K562 (cell line): ENCODE data around the gene VPS16. TPM values are rescaled to one million over a fixed set of nuclear protein-coding genes. Genes with fewer than 3 reads are reported as not detected.

Source experiments
- AFF4 ChIP-seq: sonication (generic); formaldehyde crosslinking; IDR thresholded peaks from 2 replicates; pipeline ENCODE4 v1.8.0; 2023; ENCODE audit warnings: mild to moderate bottlenecking, missing genetic modification reagents
- ATF1 ChIP-seq, 2 experiments: fragments of 450-650 bp in 1 of 2; IDR thresholded peaks; 2 replicates each; pipeline ENCODE4 v1.6.1; 2016; ENCODE audit warnings: missing compliant biosample characterization in 1 of 2, missing genetic modification characterization in 1 of 2
- ATF3 ChIP-seq, 2 experiments: fragments of 450-650 bp in 1 of 2; sonication (generic) in 1 of 2; formaldehyde crosslinking in 1 of 2; IDR thresholded peaks in 1 of 2; conservative IDR thresholded peaks in 1 of 2; 2 replicates each; pipeline versions ENCODE4 v1.6.1 to v1.8.1; 2016 to 2023; ENCODE audit warnings: mild to moderate bottlenecking in 2 of 2, moderate library complexity in 2 of 2, inconsistent platforms in 1 of 2, missing genetic modification reagents in 1 of 2
- ATF7 ChIP-seq: fragments of 450-650 bp; IDR thresholded peaks from 2 replicates; pipeline ENCODE4 v1.7.1; 2014; ENCODE audit warnings: mild to moderate bottlenecking, moderate library complexity
- CREB1 ChIP-seq, 2 experiments: sonication (generic) in 1 of 2; formaldehyde crosslinking in 1 of 2; IDR thresholded peaks; 2 replicates each; pipeline versions ENCODE4 v1.6.1 to v1.8.0; 2012 to 2022; ENCODE audit warnings: inconsistent platforms in 1 of 2, mild to moderate bottlenecking in 1 of 2, missing genetic modification reagents in 1 of 2, moderate library complexity in 1 of 2
- CREM ChIP-seq: IDR thresholded peaks from 2 replicates; pipeline ENCODE4 v1.6.1; 2014; ENCODE audit warnings: antibody characterized with exemption, low read depth
- DDX20 ChIP-seq: fragments of 450-650 bp; IDR thresholded peaks from 2 replicates; pipeline ENCODE4 v1.6.1; 2016; ENCODE audit warnings: missing genetic modification characterization, low read depth, mild to moderate bottlenecking, missing compliant biosample characterization, moderate library complexity
- FOXJ3 ChIP-seq: sonication (generic); formaldehyde crosslinking; IDR thresholded peaks from 2 replicates; pipeline ENCODE4 v1.4.0; 2020; ENCODE audit warnings: mild to moderate bottlenecking, missing genetic modification reagents
- FOXM1 ChIP-seq, 2 experiments: fragments of 450-650 bp in 1 of 2; sonication (generic) in 1 of 2; formaldehyde crosslinking in 1 of 2; IDR thresholded peaks; 2 replicates each; pipeline versions ENCODE4 v1.6.1 to v1.9.0; 2017 to 2022; ENCODE audit warnings: low read depth in 2 of 2, mild to moderate bottlenecking in 2 of 2, missing genetic modification reagents in 1 of 2, moderate library complexity in 1 of 2
- GMEB1 ChIP-seq: fragments of 250-450 bp; sonication (Bioruptor Pico); IDR thresholded peaks from 2 replicates; pipeline ENCODE4 v1.4.0; 2020; ENCODE audit warnings: mild to moderate bottlenecking
- MLLT1 ChIP-seq, 2 experiments: fragments of 450-650 bp; IDR thresholded peaks; 2 replicates each; pipeline ENCODE4 v1.6.1; 2016
- PKNOX1 ChIP-seq: fragments of 450-650 bp; IDR thresholded peaks from 2 replicates; pipeline ENCODE4 v1.6.1; 2016
- XRCC3 ChIP-seq: fragments of 450-650 bp; IDR thresholded peaks from 2 replicates; pipeline ENCODE4 v1.6.1; 2017; ENCODE audit warnings: mild to moderate bottlenecking, moderate library complexity
- ZBED1 ChIP-seq: IDR thresholded peaks from 2 replicates; pipeline ENCODE4 v1.6.1; 2014
- ZBTB2 ChIP-seq: fragments of 450-650 bp; IDR thresholded peaks from 2 replicates; pipeline ENCODE4 v1.6.1; 2016; ENCODE audit warnings: antibody characterized with exemption
- polyA plus RNA-seq, 8 experiments: library from polyadenylated mRNA; depleted of rRNA in 4 of 8; stranded (reverse) in 5 of 8; unstranded in 3 of 8; fragments of >200 nt; fragmentation: Nextera tagmentation in 2 of 8; fragmentation: Illumina TruSeq in 1 of 8; extraction: Ambion mirVana in 2 of 8; extraction: Trizol in 1 of 8; gene quantifications; 2 replicates each; pipeline versions ENCODE4 v1.2.1 to v1.2.3, GENCODE V29; 2011 to 2014; ENCODE audit warnings: inconsistent platforms in 1 of 8, missing spikeins in 1 of 8
- total RNA-seq, 7 experiments: library from RNA; depleted of rRNA in 6 of 7; stranded (reverse); fragments of >200 nt in 6 of 7; fragmentation: Illumina TruSeq in 2 of 7; extraction: Trizol in 2 of 7; gene quantifications; 2 replicates each; pipeline versions ENCODE4 v1.2.1 to v1.2.3, GENCODE V29; 2011 to 2021; ENCODE audit warnings: low replicate concordance in 1 of 7

Gene VPS16
- total and polyA plus RNA-seq, 9 of the 15 experiments (the other 6 are each of a cell fraction or from before 2014, with no cell fraction given): 6.8 to 24.7 (median 14.0) TPM

GRCh38 chr20:2872459-2873009 lies 32.0 kb downstream of the VPS16 start (continued):
- peak; percentile 59; the same call in 1 of the 2 replicates for TF ChIP-seq ZBTB2
- TF ChIP-seq ATF3 (IDR thresholded peaks at IDR 0.05): no peak
- TF ChIP-seq ATF3 (CRISPR knock-in tag; conservative IDR thresholded peaks at IDR 0.05): no peak
- TF ChIP-seq FOXJ3 (CRISPR knock-in tag): no peak
- no peak for TF ChIP-seq ZBED1
- TF ChIP-seq FOXM1 (IDR thresholded peaks at IDR 0.05; ENCODE audit: low read depth): no peak
- TF ChIP-seq FOXM1 (CRISPR knock-in tag; IDR thresholded peaks at IDR 0.05; ENCODE audit: low read depth): no peak
- TF ChIP-seq CREB1 (IDR thresholded peaks at IDR 0.05): peak; percentile 46
- peak; percentile 29; the same call in 1 of the 2 replicates for TF ChIP-seq CREB1 (CRISPR knock-in tag; IDR thresholded peaks at IDR 0.05)
- TF ChIP-seq DDX20 (tag): no peak
- TF ChIP-seq XRCC3: no peak
- peak; percentile 64 for TF ChIP-seq GMEB1 (CRISPR knock-in tag)
- TF ChIP-seq ATF7: peak; percentile 9; the same call in 1 of the 2 replicates
- 0 out of 4 replicates have a peak, but pooled peaks of 1 of the 2 experiments have one; percentile 18 for TF ChIP-seq MLLT1 (IDR thresholded peaks at IDR 0.05)
- TF ChIP-seq PKNOX1: peak; percentile 24; the same call in 1 of the 2 replicates
- peak; percentile 56; the same call in 1 of the 2 replicates for TF ChIP-seq CREM
- no peak for TF ChIP-seq ATF1 (CRISPR knock-in tag; IDR thresholded peaks at IDR 0.05)
- TF ChIP-seq ATF1 (tag; IDR thresholded peaks at IDR 0.05): 0 out of 2 replicates have a peak, but pooled peaks have one; percentile 31
- 0 out of 2 replicates have a peak, but pooled peaks have one; percentile 68 for TF ChIP-seq AFF4 (CRISPR knock-in tag)
